IPS-20b (cell line): ENCODE data around the gene EFNA4.

ENCODE experiments used
- H3K27ac ChIP-seq: one replicate; pipeline ENCODE4 v1.5.1; 2013; ENCODE audit warnings: low read length
- H3K27me3 ChIP-seq: 2 replicates; pipeline ENCODE4 v1.6.1; 2013; ENCODE audit warnings: mild to moderate bottlenecking, low read length, inconsistent platforms; ENCODE audit not compliant: insufficient read depth
- H3K36me3 ChIP-seq: 2 replicates; pipeline ENCODE4 v1.6.1; 2013; ENCODE audit warnings: low read depth, mild to moderate bottlenecking, inconsistent platforms, low read length, moderate library complexity; ENCODE audit not compliant: insufficient read depth
- H3K4me1 ChIP-seq: 2 replicates; pipeline ENCODE4 v1.6.1; 2013; ENCODE audit warnings: mild to moderate bottlenecking, control low read depth, inconsistent platforms, low read length, moderate library complexity; ENCODE audit not compliant: insufficient read depth
- H3K4me3 ChIP-seq: 2 replicates; pipeline ENCODE4 v1.5.1; 2013; ENCODE audit warnings: mild to moderate bottlenecking, low read length, inconsistent platforms
- H3K9ac ChIP-seq: 2 replicates; pipeline ENCODE4 v1.6.1; 2013; ENCODE audit warnings: low read depth, mild to moderate bottlenecking, inconsistent platforms, low read length, moderate library complexity
- H3K9me3 ChIP-seq: 2 replicates; pipeline ENCODE4 v1.6.1; 2013; ENCODE audit warnings: mild to moderate bottlenecking, low read depth, low read length, inconsistent platforms; ENCODE audit not compliant: insufficient read depth

The EFNA4 gene

DNA sequence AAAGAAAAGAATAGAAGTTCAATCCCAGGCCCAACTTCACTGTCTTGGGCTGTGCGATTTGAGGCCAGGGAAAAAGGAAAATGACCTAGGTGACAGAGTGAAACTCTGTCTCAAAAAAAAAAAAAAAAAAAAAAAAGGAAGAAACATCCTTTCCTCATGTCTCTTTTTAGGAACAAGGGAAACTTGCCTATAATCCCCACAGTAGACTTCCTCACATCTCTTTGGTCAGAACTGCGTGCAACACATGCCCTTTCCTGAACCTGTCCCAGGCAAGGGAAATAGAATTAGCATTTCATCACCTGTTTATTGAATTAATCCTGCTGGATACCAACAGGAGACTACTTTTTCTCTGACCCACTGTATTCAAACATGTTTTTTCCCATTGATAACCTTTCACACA lies 27.6 kb upstream of the EFNA4 start:
- Histone ChIP-seq H3K4me3 (no peak overlapping the region), H3K9me3 (no peaks in the 10 kb centered on the region), H3K27me3 (peaks cover 13% of the 10 kb centered on the region), H3K27ac (no peak overlapping the region), H3K36me3 (no peaks in the 10 kb centered on the region), H3K9ac (no peak overlapping the region), H3K4me1 (no peaks in the 10 kb centered on the region; the same call in 1 of the 2 replicates)

DNA sequence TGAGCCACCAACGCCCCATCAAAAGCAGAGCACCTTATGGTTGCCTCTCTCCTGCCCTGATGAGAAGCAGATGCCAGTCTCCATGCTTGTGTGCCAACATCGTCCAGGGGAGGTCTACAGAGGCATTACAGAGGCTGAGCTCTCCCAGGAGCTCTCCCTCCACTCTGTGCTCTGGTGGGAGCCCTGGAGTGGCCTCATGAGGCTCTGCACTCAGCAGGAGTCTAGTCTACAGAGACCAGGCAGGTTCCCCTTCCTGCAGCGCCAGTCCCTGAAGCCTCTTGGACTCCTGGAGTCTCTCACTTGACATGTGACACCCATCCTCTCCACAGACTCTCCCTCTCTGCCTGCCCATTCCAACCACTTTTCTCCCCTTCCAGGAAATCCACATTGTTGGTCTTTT lies 26.5 kb upstream of the EFNA4 start:
- H3K4me1 ChIP-seq: no peaks in the 10 kb centered on the region; the same call in 1 of the 2 replicates
- H3K27ac ChIP-seq: no peak overlapping the region
- no peak overlapping the region for H3K4me3 ChIP-seq
- H3K27me3 ChIP-seq: peaks cover 13% of the 10 kb centered on the region
- H3K9ac ChIP-seq: no peak overlapping the region
- no peaks in the 10 kb centered on the region for H3K36me3 ChIP-seq
- H3K9me3 ChIP-seq: no peaks in the 10 kb centered on the region

DNA sequence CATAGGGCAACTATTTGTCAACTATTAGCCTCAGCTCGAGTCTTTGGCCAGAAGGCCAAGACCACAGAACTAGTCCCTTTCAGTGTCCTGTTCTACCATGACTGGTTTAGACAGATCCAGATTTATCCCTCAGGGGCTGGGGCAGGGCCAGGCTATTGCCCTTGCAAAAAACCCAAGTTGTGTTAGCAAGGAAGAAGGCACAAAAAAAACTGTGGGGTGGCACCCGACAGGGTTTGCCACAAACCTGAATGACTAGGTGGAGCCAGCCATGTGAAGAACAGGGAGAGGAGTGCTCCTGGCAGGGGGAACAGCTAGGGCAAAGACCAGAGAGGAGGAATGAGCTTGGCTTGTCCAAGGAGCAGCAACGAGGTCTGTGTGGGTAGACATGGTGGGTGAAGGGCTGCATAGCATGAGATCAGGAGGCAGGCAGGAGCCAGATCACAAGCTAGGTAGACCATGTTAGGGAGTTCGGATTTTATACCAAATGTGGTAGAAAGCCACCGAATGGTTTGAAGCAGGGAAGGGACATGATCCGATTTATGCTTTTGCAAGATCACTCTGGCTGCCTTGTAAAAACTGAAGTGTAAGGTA lies 25.6 kb upstream of the EFNA4 start:
- Histone ChIP-seq H3K36me3 (no peaks in the 10 kb centered on the region), H3K4me3 (no peak overlapping the region), H3K27ac (no peak overlapping the region), H3K9ac (no peak overlapping the region), H3K27me3 (peaks cover 13% of the 10 kb centered on the region), H3K4me1 (no peaks in the 10 kb centered on the region; the same call in 1 of the 2 replicates), H3K9me3 (no peaks in the 10 kb centered on the region)

DNA sequence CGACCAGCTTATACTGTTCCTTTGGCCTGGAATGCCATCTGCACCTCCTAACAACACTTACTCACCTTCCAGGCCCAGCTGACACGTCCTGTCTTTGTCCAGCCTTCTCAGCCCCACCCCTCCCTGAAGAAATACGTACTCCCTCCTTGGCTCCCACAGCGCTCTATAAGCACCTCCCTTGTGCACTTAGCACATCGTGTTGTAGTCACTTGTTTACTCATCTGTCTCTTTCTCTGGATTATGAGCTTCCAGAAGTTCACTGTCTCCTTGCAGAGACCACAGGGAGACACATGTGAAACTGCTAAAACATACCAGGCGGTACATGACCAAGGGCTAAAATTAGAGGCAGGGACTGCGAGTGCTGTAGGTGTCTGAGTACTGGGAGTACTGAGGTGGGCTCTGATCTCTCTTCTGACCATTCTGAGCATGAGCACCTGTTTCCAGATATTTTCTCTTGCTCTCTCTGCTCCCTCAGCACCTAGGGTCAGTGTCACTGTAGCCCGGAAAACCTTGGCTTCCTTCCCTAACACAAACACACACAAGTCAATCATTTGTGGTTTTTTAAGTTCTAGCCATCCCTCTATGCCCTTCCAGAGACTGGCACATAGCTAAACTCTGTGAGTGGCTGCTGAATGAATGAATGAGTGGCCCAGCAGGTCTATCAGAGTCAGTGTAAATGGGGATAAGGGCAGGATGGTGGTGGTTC lies 24.8 kb upstream of the EFNA4 start:
- Histone ChIP-seq H3K27ac (no peak overlapping the region), H3K9me3 (no peaks in the 10 kb centered on the region), H3K4me1 (no peaks in the 10 kb centered on the region; the same call in 1 of the 2 replicates), H3K27me3 (peaks cover 13% of the 10 kb centered on the region), H3K36me3 (no peaks in the 10 kb centered on the region), H3K4me3 (no peak overlapping the region), H3K9ac (no peak overlapping the region)

DNA sequence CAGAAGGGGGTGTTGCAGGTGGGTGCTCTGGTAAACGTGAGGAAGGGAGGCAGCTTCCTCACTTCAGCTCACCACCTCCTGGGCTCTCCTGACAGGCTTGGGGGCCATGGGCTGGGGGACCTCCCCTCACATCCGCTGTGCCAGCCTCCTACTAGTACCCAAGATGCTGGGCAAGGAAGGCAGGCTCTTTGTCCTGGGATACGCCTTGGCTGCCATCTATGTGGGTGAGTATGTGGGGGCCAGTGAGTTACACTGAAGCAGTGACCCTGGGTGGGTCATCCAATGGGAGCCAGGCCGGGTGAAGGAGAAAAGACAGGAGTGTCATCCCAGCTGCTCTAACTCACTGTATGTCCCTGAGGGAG lies 24.3 kb upstream of the EFNA4 start:
- H3K27me3 ChIP-seq: peaks cover 13% of the 10 kb centered on the region
- no peaks in the 10 kb centered on the region for H3K9me3 ChIP-seq
- no peak overlapping the region for H3K9ac ChIP-seq
- no peaks in the 10 kb centered on the region for H3K36me3 ChIP-seq
- no peak overlapping the region for H3K4me3 ChIP-seq
- no peaks in the 10 kb centered on the region; the same call in 1 of the 2 replicates for H3K4me1 ChIP-seq
- H3K27ac ChIP-seq: no peak overlapping the region

GRCh38 chr1:155040358-155041093 lies 23.0 kb upstream of the EFNA4 start:
- H3K27me3 ChIP-seq: peaks cover 13% of the 10 kb centered on the region
- peaks cover 7% of the 10 kb centered on the region for H3K4me1 ChIP-seq
- no peak overlapping the region for H3K4me3 ChIP-seq
- H3K9ac ChIP-seq: no peak overlapping the region
- H3K36me3 ChIP-seq: no peaks in the 10 kb centered on the region
- H3K9me3 ChIP-seq: no peaks in the 10 kb centered on the region
- no peak overlapping the region for H3K27ac ChIP-seq

GRCh38 chr1:155042789-155043188 lies 20.8 kb upstream of the EFNA4 start:
- Histone ChIP-seq H3K4me1 (peaks cover 7% of the 10 kb centered on the region), H3K9me3 (no peaks in the 10 kb centered on the region), H3K27me3 (peaks cover 12% of the 10 kb centered on the region), H3K9ac (no peak overlapping the region), H3K4me3 (no peak overlapping the region), H3K27ac (no peak overlapping the region), H3K36me3 (no peaks in the 10 kb centered on the region)

- Histone ChIP-seq H3K9ac (no peak overlapping the region), H3K4me3 (no peak overlapping the region), H3K27me3 (peaks cover 7% of the 10 kb centered on the region), H3K27ac (no peak overlapping the region), H3K36me3 (no peaks in the 10 kb centered on the region), H3K9me3 (no peaks in the 10 kb centered on the region), H3K4me1 (peaks cover 7% of the 10 kb centered on the region)
Observed at GRCh38 chr1:155043301-155043702, 20.2 kb upstream of the EFNA4 start.

GRCh38 chr1:155043793-155044192 lies 19.7 kb upstream of the EFNA4 start:
- peaks cover 2% of the 10 kb centered on the region for H3K27me3 ChIP-seq
- no peaks in the 10 kb centered on the region for H3K36me3 ChIP-seq
- H3K9ac ChIP-seq: no peak overlapping the region
- H3K27ac ChIP-seq: no peak overlapping the region
- peaks cover 7% of the 10 kb centered on the region for H3K4me1 ChIP-seq
- no peak overlapping the region for H3K4me3 ChIP-seq
- H3K9me3 ChIP-seq: no peaks in the 10 kb centered on the region

GRCh38 chr1:155044365-155044764 lies 19.2 kb upstream of the EFNA4 start:
- no peak overlapping the region for H3K4me3 ChIP-seq
- H3K4me1 ChIP-seq: peaks cover 7% of the 10 kb centered on the region
- H3K36me3 ChIP-seq: no peaks in the 10 kb centered on the region
- H3K27ac ChIP-seq: no peak overlapping the region
- no peak overlapping the region for H3K9ac ChIP-seq
- H3K9me3 ChIP-seq: no peaks in the 10 kb centered on the region
- H3K27me3 ChIP-seq: no peaks in the 10 kb centered on the region; the same call in 1 of the 2 replicates

DNA sequence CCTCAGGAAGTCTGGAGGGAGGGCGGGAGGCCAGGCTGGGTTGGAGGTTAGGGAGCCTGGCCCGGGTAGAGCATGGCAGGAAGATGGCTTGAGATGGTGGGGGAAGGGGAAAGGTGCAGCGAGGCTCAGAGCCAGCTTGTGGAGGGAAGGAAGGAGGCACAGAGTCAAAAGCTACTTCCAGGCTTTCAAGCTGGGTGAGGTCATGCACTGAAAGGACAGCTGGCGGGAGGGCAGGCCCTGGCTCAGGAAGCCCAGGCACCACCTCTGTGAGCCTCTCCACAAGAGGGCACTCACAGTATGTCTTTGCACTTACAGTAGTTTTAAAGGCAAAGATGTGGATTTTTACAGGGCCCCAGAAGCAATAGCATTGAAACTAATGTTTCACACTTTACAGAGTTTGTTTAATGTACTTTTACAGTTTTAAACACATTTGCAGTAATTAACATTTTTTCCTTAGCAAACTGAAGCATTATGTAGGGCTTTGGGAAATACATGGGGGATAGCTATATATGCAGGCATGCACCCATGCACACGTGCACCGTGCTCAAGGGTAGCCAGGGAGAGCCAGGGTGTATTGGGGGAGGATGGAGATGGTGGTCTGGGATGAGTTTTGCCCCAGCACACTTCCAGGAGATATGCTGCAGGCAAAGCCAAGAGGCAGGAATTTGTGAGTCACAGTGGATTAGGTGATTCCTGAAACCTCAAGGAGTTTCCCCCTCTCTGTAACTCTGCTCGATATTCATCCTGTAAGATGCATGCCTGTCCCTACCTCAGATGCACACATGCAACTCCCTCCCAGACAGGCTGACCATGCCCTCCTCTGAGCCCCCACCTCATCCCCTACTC lies 18.5 kb upstream of the EFNA4 start:
- H3K27me3 ChIP-seq: peaks cover 4% of the 10 kb centered on the region
- H3K4me3 ChIP-seq: no peak overlapping the region
- H3K9ac ChIP-seq: no peak overlapping the region
- H3K9me3 ChIP-seq: no peaks in the 10 kb centered on the region
- peaks cover 11% of the 10 kb centered on the region for H3K4me1 ChIP-seq
- no peaks in the 10 kb centered on the region for H3K36me3 ChIP-seq
- no peak overlapping the region for H3K27ac ChIP-seq
